Panc1 (cell line): ENCODE measurements around the gene EMX1.

Experiments
- POLR2AphosphoS5 ChIP-seq: IDR thresholded peaks from 2 replicates; pipeline ENCODE4 v1.6.1; 2012; ENCODE audit warnings: mild to moderate bottlenecking, low read depth, low read length, moderate library complexity
- TF ChIP-seq, protein P1 (sequence below): fragments of 450-650 bp; IDR thresholded peaks from 2 replicates; pipeline ENCODE4 v1.5.1; 2017; ENCODE audit warnings: mild to moderate bottlenecking
- TF ChIP-seq, protein P2 (sequence below), 2 experiments: IDR thresholded peaks; 2 replicates each; pipeline ENCODE4 v1.6.1; 2011 to 2012; ENCODE audit warnings: low read depth in 2 of 2, control low read depth in 1 of 2, low read length in 1 of 2, mild to moderate bottlenecking in 1 of 2, moderate library complexity in 1 of 2; ENCODE audit not compliant: insufficient read depth in 1 of 2

DNA sequence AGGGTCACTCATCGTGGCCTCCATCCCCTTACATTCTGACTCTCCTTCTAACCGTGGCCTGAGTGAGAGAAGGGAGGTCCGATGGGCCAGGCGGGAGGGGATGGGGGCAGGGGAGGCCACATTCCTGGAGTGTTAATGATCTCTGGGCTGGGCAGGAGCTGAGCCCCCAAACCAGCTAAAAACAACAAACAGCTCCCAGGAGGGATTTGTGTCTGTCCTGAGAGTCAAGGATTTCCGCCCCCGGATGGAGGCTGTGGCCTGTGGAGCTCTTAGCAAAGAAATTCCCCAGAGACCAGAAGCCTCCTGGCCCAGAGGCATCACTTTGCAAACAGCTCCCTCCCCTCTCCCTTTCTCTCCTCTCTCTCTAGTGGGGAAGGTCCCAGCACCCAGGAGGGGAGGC lies 23.5 kb downstream of the EMX1 start:
- TF ChIP-seq, protein P1, sequence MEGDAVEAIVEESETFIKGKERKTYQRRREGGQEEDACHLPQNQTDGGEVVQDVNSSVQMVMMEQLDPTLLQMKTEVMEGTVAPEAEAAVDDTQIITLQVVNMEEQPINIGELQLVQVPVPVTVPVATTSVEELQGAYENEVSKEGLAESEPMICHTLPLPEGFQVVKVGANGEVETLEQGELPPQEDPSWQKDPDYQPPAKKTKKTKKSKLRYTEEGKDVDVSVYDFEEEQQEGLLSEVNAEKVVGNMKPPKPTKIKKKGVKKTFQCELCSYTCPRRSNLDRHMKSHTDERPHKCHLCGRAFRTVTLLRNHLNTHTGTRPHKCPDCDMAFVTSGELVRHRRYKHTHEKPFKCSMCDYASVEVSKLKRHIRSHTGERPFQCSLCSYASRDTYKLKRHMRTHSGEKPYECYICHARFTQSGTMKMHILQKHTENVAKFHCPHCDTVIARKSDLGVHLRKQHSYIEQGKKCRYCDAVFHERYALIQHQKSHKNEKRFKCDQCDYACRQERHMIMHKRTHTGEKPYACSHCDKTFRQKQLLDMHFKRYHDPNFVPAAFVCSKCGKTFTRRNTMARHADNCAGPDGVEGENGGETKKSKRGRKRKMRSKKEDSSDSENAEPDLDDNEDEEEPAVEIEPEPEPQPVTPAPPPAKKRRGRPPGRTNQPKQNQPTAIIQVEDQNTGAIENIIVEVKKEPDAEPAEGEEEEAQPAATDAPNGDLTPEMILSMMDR: no peak
- TF ChIP-seq POLR2AphosphoS5: no peak
- TF ChIP-seq, protein P2, sequence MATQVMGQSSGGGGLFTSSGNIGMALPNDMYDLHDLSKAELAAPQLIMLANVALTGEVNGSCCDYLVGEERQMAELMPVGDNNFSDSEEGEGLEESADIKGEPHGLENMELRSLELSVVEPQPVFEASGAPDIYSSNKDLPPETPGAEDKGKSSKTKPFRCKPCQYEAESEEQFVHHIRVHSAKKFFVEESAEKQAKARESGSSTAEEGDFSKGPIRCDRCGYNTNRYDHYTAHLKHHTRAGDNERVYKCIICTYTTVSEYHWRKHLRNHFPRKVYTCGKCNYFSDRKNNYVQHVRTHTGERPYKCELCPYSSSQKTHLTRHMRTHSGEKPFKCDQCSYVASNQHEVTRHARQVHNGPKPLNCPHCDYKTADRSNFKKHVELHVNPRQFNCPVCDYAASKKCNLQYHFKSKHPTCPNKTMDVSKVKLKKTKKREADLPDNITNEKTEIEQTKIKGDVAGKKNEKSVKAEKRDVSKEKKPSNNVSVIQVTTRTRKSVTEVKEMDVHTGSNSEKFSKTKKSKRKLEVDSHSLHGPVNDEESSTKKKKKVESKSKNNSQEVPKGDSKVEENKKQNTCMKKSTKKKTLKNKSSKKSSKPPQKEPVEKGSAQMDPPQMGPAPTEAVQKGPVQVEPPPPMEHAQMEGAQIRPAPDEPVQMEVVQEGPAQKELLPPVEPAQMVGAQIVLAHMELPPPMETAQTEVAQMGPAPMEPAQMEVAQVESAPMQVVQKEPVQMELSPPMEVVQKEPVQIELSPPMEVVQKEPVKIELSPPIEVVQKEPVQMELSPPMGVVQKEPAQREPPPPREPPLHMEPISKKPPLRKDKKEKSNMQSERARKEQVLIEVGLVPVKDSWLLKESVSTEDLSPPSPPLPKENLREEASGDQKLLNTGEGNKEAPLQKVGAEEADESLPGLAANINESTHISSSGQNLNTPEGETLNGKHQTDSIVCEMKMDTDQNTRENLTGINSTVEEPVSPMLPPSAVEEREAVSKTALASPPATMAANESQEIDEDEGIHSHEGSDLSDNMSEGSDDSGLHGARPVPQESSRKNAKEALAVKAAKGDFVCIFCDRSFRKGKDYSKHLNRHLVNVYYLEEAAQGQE (IDR thresholded peaks at IDR 0.05; ENCODE audit: insufficient read depth in 1 of 2, low read depth in 2 of 2, low read length in 1 of 2): no peak
